DLD1 (cell line): Measurements from ENCODE around the gene CADPS.

ENCODE experiments used
- in situ Hi-C: cut with HindIII; loops from 2 replicates; pipeline ENCODE4 v1.10.0; 2017; ENCODE audit warnings: low sequenced_read_pairs

Gene CADPS

DNA sequence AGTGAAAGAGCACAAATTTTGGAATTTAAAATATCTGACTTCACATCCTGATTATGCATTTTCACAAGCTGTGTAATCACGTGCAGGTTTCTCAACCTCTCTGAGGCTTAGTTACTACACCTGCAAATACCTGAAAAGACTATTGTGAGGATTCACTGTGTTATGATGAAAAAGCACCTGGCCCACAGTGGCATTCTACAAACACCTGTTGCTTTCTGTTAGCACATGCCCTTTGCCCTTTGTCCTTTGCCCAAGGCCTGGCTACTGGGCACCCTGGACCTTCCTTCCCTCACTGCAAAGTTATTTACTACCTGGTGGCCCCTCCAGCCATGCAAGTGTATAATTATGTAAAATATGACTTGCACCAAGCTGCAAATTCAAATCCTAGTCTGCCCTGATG, 227.5 kb downstream of the CADPS start:
- in situ Hi-C loops = loop anchor here (25.0 kb wide), 1 partner anchor 540 kb away; no protein-coding TSS in a partner anchor

DNA sequence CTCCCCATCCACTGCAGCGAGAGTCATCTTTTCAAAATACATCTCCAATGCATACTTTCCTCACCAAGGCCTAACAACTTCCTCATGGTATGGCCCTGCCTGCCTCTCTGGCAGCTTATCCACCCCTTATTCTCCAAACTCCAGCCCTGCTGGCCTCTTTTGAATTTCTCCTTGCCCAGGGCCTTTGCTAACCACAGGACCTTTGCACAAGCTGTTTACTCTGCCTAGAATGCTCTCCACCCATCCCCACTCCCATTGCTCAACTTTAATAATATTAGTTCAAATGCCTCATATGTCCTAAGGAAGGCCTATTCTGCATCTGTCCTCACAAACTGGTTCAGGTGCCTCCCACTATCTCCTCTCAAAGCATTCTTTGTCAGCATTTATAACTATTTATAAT, 230.7 kb downstream of the CADPS start:
- in situ Hi-C loops = loop anchor here (25.0 kb wide), 1 partner anchor 543 kb away; no protein-coding TSS in a partner anchor

DNA sequence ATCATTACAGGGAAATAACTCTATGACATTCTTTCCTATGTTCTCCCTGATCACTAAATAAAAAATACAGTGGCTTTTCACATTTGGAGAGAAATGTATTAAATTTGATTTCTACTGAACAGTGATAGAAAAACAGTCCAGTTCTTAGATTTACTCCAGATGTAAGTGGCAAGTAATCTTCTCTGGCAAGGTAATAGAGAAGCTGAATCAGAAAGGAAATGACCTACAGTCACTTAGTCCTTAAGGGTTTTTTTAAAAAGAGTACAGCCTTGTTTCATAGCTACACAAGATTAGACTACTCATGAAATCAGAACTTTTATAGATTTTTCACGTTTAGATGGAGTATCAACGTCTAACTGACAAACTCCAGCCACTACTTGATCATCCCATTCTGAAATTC, 236.9 kb downstream of the CADPS start:
- in situ Hi-C loops = loop anchor here (25.0 kb wide), 1 partner anchor 549 kb away; no protein-coding TSS in a partner anchor

GRCh38 chr3:62636235-62636826, 238.9 kb downstream of the CADPS start:
- in situ Hi-C loops = loop anchor here (25.0 kb wide), 1 partner anchor 551 kb away; no protein-coding TSS in a partner anchor

GRCh38 chr3:62632510-62633294, 242.5 kb downstream of the CADPS start:
- in situ Hi-C loops = loop anchor here (25.0 kb wide), 1 partner anchor 555 kb away; no protein-coding TSS in a partner anchor

GRCh38 chr3:62631488-62631887, 243.7 kb downstream of the CADPS start:
- in situ Hi-C loops = loop anchor here (25.0 kb wide), 1 partner anchor 556 kb away; no protein-coding TSS in a partner anchor

DNA sequence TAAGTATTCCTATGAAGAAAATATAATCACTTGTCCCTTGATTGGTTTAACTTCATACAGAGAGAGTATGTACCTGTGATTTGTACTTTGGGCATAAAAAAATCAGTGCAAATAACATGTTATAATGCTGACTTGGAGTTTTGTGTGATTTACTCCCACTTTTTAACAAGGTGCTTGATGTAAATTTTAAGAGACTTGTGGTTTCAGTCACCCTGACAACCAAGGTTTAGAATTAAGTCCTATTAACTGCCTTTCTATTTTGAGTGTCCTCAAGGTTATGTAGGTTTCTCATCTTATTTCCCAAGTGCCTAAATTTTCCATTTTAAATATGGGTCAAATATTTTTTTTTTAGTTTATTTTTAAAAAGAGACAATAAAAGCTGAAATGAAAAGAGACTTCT, 244.6 kb downstream of the CADPS start:
- in situ Hi-C loops = loop anchor here (25.0 kb wide), 1 partner anchor 557 kb away; no protein-coding TSS in a partner anchor

GRCh38 chr3:62625268-62625667, 249.9 kb downstream of the CADPS start:
- in situ Hi-C loops = loop anchor here (25.0 kb wide), 1 partner anchor 562 kb away; no protein-coding TSS in a partner anchor

DNA sequence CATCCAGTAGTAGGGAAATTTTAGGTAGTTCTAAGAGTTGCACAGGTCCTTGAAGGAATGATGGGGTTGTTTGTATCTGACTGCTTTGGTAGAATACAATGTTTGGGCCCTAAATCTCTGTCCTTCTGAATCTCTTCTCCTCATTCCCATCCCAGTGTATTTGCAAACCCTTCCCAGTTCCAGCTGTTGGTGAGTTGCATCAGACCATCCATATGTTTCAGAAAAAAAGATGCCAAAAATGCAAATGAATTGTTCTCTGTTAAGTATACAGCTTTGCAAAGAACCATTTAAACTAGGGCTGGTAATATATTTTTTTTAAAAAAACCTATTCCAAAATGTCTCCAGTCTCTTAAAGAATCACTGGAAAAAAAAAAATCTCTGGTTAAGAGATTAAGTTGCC, 251.0 kb downstream of the CADPS start:
- in situ Hi-C loops = no loop called here

DNA sequence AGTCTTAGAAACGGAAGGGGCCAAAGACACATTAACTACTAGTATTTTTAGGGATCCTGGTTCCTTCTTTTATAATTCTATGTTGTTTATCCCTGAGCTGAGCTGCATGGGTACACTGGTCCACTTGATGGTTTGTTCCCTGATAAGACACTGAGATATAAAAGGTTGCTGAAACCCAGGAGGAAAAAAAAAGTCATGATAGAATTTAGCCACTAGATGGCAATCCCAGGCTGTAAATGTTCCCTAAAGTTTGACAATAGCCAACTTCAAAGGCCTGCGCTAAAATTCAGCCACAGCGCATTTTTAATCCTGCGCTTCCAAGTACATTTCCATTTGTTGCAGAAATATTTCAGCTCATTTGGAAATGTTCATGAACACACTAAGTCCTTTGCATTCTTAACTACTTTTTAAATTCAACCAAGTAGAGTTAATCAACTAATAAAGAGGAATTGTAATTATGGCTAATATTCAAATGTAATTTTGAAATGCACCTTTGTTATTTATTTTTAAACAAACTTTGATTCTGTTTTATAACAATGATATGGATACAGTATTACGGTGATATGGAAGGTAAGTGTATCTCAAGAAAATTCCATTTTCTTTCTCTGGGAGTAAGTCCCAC, 252.6 kb downstream of the CADPS start:
- in situ Hi-C loops = no loop called here

- in situ Hi-C loops = no loop called here
These were observed 253.3 kb downstream of the CADPS start for GRCh38 chr3:62621925-62622324.

DNA sequence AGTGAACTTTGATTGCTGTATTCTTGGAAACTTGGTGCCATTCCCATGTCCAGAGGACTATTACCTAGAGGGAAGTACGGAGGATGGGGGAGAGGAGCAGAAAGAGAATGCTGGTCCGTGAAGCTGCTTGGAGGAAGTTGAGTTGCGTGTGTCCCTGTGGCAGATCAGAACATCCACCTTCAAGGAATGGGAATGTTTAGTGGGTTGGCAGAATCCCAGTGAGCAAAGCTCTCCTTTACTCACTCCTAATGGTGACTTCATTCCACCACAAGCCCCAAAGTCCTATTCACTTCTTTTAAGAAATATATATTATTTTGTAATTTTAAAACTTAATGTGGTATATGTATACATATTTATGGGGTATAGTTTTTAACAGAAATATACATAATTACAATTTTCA, 254.0 kb downstream of the CADPS start:
- in situ Hi-C loops = no loop called here

DNA sequence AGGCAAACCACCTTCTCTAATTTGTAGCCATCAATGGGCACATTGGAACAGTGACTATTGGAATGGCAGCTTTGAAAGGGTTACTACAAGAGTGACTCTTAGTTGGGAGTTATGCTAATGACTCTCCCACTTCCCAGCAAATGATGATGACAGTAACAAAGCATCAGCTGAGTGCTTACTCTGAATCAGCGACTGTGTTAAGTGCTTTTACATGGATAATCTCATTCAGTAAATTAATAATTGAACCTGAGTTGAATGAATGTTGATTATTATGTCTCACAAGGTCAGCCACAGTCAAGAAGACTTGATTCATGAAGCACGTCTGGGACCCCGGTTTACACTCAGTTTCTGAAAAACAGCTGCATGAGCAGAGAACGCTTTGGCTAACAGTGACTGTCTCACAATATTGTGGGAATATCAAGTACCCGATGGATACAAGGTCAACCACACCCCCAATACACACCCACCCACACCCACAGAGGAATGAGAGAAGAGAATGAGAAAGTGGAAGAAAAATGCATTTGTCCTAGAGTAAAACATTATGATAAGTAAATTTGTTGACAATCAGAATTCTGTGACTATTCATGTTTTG, 259.9 kb downstream of the CADPS start:
- in situ Hi-C loops = no loop called here

GRCh38 chr3:62614527-62614926, 260.7 kb downstream of the CADPS start:
- in situ Hi-C loops = no loop called here

DNA sequence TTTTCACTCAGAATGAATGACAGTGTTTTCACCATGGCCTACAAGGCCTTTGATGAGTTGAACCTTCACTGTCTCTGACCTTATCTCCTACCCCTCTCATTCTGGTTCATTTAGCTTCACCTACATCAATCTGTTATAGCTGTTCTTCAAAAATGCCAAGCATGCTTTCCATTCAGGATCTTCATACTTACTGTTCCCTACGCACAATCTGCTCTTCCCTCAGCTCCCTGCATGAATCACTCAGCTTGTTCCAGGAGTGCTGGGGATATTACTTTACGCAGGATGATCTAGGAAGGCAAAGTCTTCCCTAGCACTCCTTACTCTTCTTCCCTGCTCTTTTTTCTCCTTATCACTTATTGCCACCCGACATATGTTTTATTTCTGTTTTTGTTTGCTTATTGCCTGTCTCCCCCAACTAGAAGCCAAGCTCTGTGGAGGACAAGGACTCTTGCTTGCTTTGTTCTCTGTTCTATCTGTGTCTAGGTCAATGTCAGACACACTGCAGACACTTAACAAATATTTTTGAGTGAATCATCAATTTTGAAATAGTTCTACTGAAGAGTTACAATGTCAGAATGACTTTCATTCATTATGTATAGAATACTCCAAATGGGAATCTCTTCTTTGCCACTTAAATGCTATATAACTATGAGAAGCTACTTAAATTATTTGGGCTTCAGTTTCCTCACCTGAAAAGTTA, 263.5 kb downstream of the CADPS start:
- in situ Hi-C loops = no loop called here

DNA sequence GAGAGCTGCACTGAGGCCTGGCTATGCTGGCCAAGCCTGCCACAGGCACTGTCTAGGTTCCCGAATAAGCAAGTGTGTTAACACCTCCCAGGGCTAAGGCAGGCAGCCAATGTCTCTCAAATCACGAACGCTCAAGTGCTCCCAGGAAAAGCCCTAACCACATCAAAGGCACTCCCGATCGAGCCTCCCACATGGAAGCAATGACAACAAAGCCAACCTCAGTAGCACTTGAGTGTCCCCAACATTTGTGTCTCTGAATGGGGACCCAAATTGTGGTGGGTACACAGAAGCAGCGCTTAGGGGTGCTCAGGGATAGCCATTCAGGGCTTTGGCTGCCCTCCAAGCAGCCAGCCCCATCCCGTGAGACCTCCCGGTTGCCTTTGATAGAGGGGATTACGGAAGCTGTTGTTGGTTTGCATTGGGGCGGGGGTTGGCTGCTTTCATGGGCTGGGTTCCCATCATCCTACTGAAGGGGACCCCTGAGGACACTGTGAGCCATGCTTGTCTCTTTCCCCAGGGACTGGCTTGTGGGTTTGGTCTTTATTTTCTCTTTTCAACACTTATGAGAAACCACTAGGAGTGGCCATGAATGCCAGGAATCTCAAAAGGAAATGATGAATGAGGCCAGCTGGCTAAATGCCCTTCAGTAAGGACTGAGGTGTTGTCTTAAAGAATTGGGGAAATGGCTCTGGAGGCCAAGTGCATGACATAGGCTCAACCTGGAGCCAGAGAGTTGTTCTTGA, 267.8 kb downstream of the CADPS start:
- in situ Hi-C loops = no loop called here

GRCh38 chr3:62605413-62606068, 269.7 kb downstream of the CADPS start:
- in situ Hi-C loops = no loop called here

GRCh38 chr3:62604751-62605351, 270.4 kb downstream of the CADPS start:
- in situ Hi-C loops = no loop called here

GRCh38 chr3:62604298-62604697, 270.9 kb downstream of the CADPS start:
- in situ Hi-C loops = no loop called here
